Lower leg skin (tissue), 4 donors: Measurements from ENCODE around the gene ABAT. TPM values are rescaled to one million over a fixed set of nuclear protein-coding genes. Genes with fewer than 3 reads are reported as not detected.
"Not testable (repeated sequence)": the region's sequence is repeated elsewhere in the genome, so short reads cannot be mapped to it uniquely, and the experiment has no call there.

Source experiments
- DNase-seq, 2 donors: peaks; one replicate each; pipeline ENCODE4 v3.0.0-alpha.2; 2019; ENCODE audit warnings: low spot score in 2 of 2
- H3K4me3 ChIP-seq: fragments of 200-600 bp; sonication (generic); 2 replicates; pipeline ENCODE4 v1.5.1; 2017; ENCODE audit warnings: mild to moderate bottlenecking, low read depth; ENCODE audit not compliant: poor library complexity, severe bottlenecking
- CTCF ChIP-seq, 3 donors: fragments of 450-650 bp; IDR thresholded peaks; one replicate each; pipeline ENCODE4 v1.5.1; 2016; ENCODE audit warnings: antibody characterized with exemption in 3 of 3, mild to moderate bottlenecking in 3 of 3, moderate library complexity in 2 of 3
- POLR2A ChIP-seq, 2 donors: fragments of 450-650 bp; IDR thresholded peaks; one replicate each; pipeline ENCODE4 v1.6.1; 2016 to 2017; ENCODE audit warnings: antibody characterized with exemption in 2 of 2, mild to moderate bottlenecking in 1 of 2, moderate library complexity in 1 of 2
- WGBS, 2 donors: methylation state at CpG; one replicate each; pipeline ENCODE4 v1.1.5; 2018; 5-methylcytosine and 5-hydroxymethylcytosine counted together
- intact Hi-C: fragments of 100-400 bp; cut with DNase I; formaldehyde crosslinking; loops from one replicate; pipeline ENCODE4 v1.15.0; 2023; ENCODE audit warnings: low total_unique reads
- total RNA-seq, 4 donors: library from RNA; depleted of rRNA; stranded (reverse); fragments of >200 nt; gene quantifications; one replicate each; pipeline ENCODE4 v1.1.0, GENCODE V29; 2016

ABAT gene
- total RNA-seq, 4 donors from 2014 or later: 1.5 to 5.1 (median 2.6) TPM

- WGBS, 2 donors: 84 to 87% methylated on average over 4 of the region's 4 CpGs
- DNase-seq: no peak
- no peak for TF ChIP-seq POLR2A (IDR thresholded peaks at IDR 0.05)
- no peak for TF ChIP-seq CTCF (IDR thresholded peaks at IDR 0.05)
- intact Hi-C loops: no loop called here
- H3K4me3 ChIP-seq: no peak overlapping the region
Measured at GRCh38 chr16:8801701-8802100, 127.3 kb downstream of the ABAT start.

GRCh38 chr16:8803733-8804132, 129.3 kb downstream of the ABAT start:
- DNase-seq, intact Hi-C loops, H3K4me3 ChIP-seq: not testable (repeated sequence)
- 90 to 92% methylated on average over 12 of the region's 12 CpGs for WGBS, 2 donors

- 84 to 91% methylated on average over 6 of the region's 6 CpGs for WGBS, 2 donors
- intact Hi-C loops: no loop called here
- TF ChIP-seq CTCF (IDR thresholded peaks at IDR 0.05) (no peak), POLR2A (IDR thresholded peaks at IDR 0.05) (no peak)
- H3K4me3 ChIP-seq: no peak overlapping the region
- no peak for DNase-seq
Measured at GRCh38 chr16:8804313-8804712, 129.9 kb downstream of the ABAT start.

- no peak overlapping the region for H3K4me3 ChIP-seq
- intact Hi-C loops: no loop called here
- TF ChIP-seq CTCF (IDR thresholded peaks at IDR 0.05): no peak
- no peak for TF ChIP-seq POLR2A (IDR thresholded peaks at IDR 0.05)
- no peak for DNase-seq
- WGBS, 2 donors: 80 to 82% methylated on average over 13 of the region's 13 CpGs
Measured at GRCh38 chr16:8806272-8806983, 132.0 kb downstream of the ABAT start.

GRCh38 chr16:8807189-8807588, 132.8 kb downstream of the ABAT start:
- WGBS, 2 donors: 97% methylated on average over 5 of the region's 5 CpGs
- TF ChIP-seq POLR2A (IDR thresholded peaks at IDR 0.05) (no peak), CTCF (IDR thresholded peaks at IDR 0.05) (no peak)
- H3K4me3 ChIP-seq: no peak overlapping the region
- intact Hi-C loops: no loop called here
- DNase-seq: no peak

GRCh38 chr16:8808009-8808408, 133.6 kb downstream of the ABAT start:
- intact Hi-C loops: no loop called here
- no peak for DNase-seq
- TF ChIP-seq CTCF (IDR thresholded peaks at IDR 0.05): no peak
- no peak for TF ChIP-seq POLR2A (IDR thresholded peaks at IDR 0.05)
- WGBS, 2 donors: 96 to 98% methylated on average over 3 of the region's 3 CpGs
- H3K4me3 ChIP-seq: no peak overlapping the region
